H9 (cell line): ENCODE data around the gene CTCF. TPM values are rescaled to one million over a fixed set of nuclear protein-coding genes. Genes with fewer than 3 reads are reported as not detected.
A peak's percentile ranks its signal among the peaks of the same experiment; 100 is the strongest.

ENCODE experiments used
- DNase-seq: peaks from one replicate; pipeline ENCODE4 v3.0.0-alpha.2; 2017
- H2AFZ ChIP-seq: one replicate; pipeline ENCODE4 v1.6.1; 2013; ENCODE audit warnings: mild to moderate bottlenecking, low read length, control low read depth, moderate library complexity
- H2AK5ac ChIP-seq: 2 replicates; pipeline ENCODE4 v1.6.1; 2013; ENCODE audit warnings: low read length, control low read depth, mixed read lengths; ENCODE audit not compliant: insufficient read length
- H2BK120ac ChIP-seq: one replicate; pipeline ENCODE4 v1.6.1; 2013; ENCODE audit warnings: low read depth, mild to moderate bottlenecking, low read length, control low read depth, inconsistent platforms; ENCODE audit not compliant: poor library complexity, severe bottlenecking
- H2BK12ac ChIP-seq: 2 replicates; pipeline ENCODE4 v1.6.1; 2013; ENCODE audit warnings: low read length, control low read depth, mixed read lengths, low read depth; ENCODE audit not compliant: insufficient read length
- H2BK15ac ChIP-seq: 2 replicates; pipeline ENCODE4 v1.6.1; 2013; ENCODE audit warnings: low read depth, low read length, control low read depth
- H2BK20ac ChIP-seq: one replicate; pipeline ENCODE4 v1.6.1; 2013; ENCODE audit warnings: low read depth, mild to moderate bottlenecking, low read length, control low read depth, inconsistent platforms; ENCODE audit not compliant: poor library complexity, severe bottlenecking
- H2BK5ac ChIP-seq: 2 replicates; pipeline ENCODE4 v1.6.1; 2013; ENCODE audit warnings: low read length, control low read depth, mixed read lengths; ENCODE audit not compliant: insufficient read length
- H3K14ac ChIP-seq: 2 replicates; pipeline ENCODE4 v1.6.1; 2013; ENCODE audit warnings: low read length, control low read depth; ENCODE audit not compliant: insufficient read depth
- H3K18ac ChIP-seq: 2 replicates; pipeline ENCODE4 v1.6.1; 2013; ENCODE audit warnings: low read depth, mild to moderate bottlenecking, mixed read lengths, low read length, control low read depth; ENCODE audit not compliant: insufficient read length
- H3K23ac ChIP-seq: 2 replicates; pipeline ENCODE4 v1.6.1; 2013; ENCODE audit warnings: low read length, control low read depth, mixed read lengths, low read depth; ENCODE audit not compliant: insufficient read length
- H3K23me2 ChIP-seq: 2 replicates; pipeline ENCODE4 v1.6.1; 2013; ENCODE audit warnings: low read depth, mild to moderate bottlenecking, mixed read lengths, low read length, control low read depth; ENCODE audit not compliant: insufficient read length, poor library complexity, severe bottlenecking
- H3K27ac ChIP-seq: 2 replicates; pipeline ENCODE4 v1.5.1; 2013; ENCODE audit warnings: low read length, control low read depth, mixed read lengths, low read depth; ENCODE audit not compliant: insufficient read length
- H3K27me3 ChIP-seq: 2 replicates; pipeline ENCODE4 v1.6.1; 2013; ENCODE audit warnings: low read length, control low read depth, inconsistent platforms; ENCODE audit not compliant: insufficient read depth
- H3K4ac ChIP-seq: 2 replicates; pipeline ENCODE4 v1.6.1; 2013; ENCODE audit warnings: low read depth, mild to moderate bottlenecking, control low read depth, inconsistent platforms, low read length, moderate library complexity
- H3K4me1 ChIP-seq: 2 replicates; pipeline ENCODE4 v1.6.1; 2013; ENCODE audit warnings: low read length, control low read depth, inconsistent platforms; ENCODE audit not compliant: insufficient read depth
- H3K4me2 ChIP-seq: 2 replicates; pipeline ENCODE4 v1.6.1; 2013; ENCODE audit warnings: low read length, control low read depth, mixed read lengths; ENCODE audit not compliant: insufficient read length, insufficient read depth
- H3K56ac ChIP-seq: 2 replicates; pipeline ENCODE4 v1.6.1; 2013; ENCODE audit warnings: low read depth, mild to moderate bottlenecking, mixed read lengths, low read length, control low read depth; ENCODE audit not compliant: insufficient read length
- H3K79me1 ChIP-seq: 2 replicates; pipeline ENCODE4 v1.6.1; 2013; ENCODE audit warnings: low read depth, mild to moderate bottlenecking, moderate library complexity, low read length, control low read depth, inconsistent platforms; ENCODE audit not compliant: insufficient read depth, poor library complexity, severe bottlenecking
- H3K79me2 ChIP-seq: 2 replicates; pipeline ENCODE4 v1.6.1; 2013; ENCODE audit warnings: low read length, control low read depth, inconsistent platforms; ENCODE audit not compliant: insufficient read depth
- H3K9ac ChIP-seq: 2 replicates; pipeline ENCODE4 v1.6.1; 2013; ENCODE audit warnings: low read length, control low read depth, mixed read lengths; ENCODE audit not compliant: insufficient read length; ENCODE audit errors: extremely low read depth
- H3K9me3 ChIP-seq: one replicate; pipeline ENCODE4 v1.6.1; 2013; ENCODE audit warnings: low read depth, low read length, inconsistent platforms; ENCODE audit not compliant: control insufficient read depth
- H3T11ph ChIP-seq: one replicate; pipeline ENCODE4 v1.6.1; 2013; ENCODE audit warnings: mild to moderate bottlenecking, low read length, control low read depth, inconsistent platforms
- H4K20me1 ChIP-seq: one replicate; pipeline ENCODE4 v1.6.1; 2013; ENCODE audit not compliant: control insufficient read depth, insufficient read length, insufficient read depth
- H4K5ac ChIP-seq: 2 replicates; pipeline ENCODE4 v1.6.1; 2013; ENCODE audit warnings: low read depth, mild to moderate bottlenecking, mixed read lengths, low read length, control low read depth; ENCODE audit not compliant: insufficient read length
- H4K8ac ChIP-seq: replicated peaks from 2 replicates; pipeline ENCODE4 v1.6.1; 2013; ENCODE audit warnings: low read length, control low read depth, mixed read lengths, low read depth; ENCODE audit not compliant: insufficient read length
- H4K91ac ChIP-seq: 2 replicates; pipeline ENCODE4 v1.6.1; 2013; ENCODE audit warnings: low read depth, mild to moderate bottlenecking, moderate library complexity, mixed read lengths, low read length, control low read depth; ENCODE audit not compliant: insufficient read length
- H3K27ac Mint-ChIP-seq, 3 experiments: 2 replicates in 2 of 3; 3 replicates in 1 of 3; pipeline ENCODE4 v1.8.0; 2020 to 2021; ENCODE audit warnings: mixed read lengths in 3 of 3, mild to moderate bottlenecking in 1 of 3, moderate library complexity in 1 of 3
- H3K27me3 Mint-ChIP-seq: 2 replicates; pipeline ENCODE4 v1.8.0; 2021; ENCODE audit warnings: low read depth, mild to moderate bottlenecking, moderate library complexity, mixed read lengths
- H3K36me3 Mint-ChIP-seq, 3 experiments: 2 replicates in 2 of 3; 3 replicates in 1 of 3; pipeline ENCODE4 v1.8.0; 2020 to 2021; ENCODE audit warnings: low read depth in 3 of 3, mixed read lengths in 3 of 3; ENCODE audit not compliant: insufficient read depth in 1 of 3
- H3K4me1 Mint-ChIP-seq, 2 experiments: 2 replicates each; pipeline ENCODE4 v1.8.0; 2020; ENCODE audit warnings: mixed read lengths in 2 of 2
- H3K4me3 Mint-ChIP-seq, 2 experiments: 2 replicates in 1 of 2; 3 replicates in 1 of 2; pipeline ENCODE4 v1.8.0; 2020 to 2021; ENCODE audit warnings: mild to moderate bottlenecking in 2 of 2, mixed read lengths in 2 of 2, moderate library complexity in 1 of 2
- H3K9me3 Mint-ChIP-seq, 2 experiments: 2 replicates in 1 of 2; 3 replicates in 1 of 2; pipeline ENCODE4 v1.8.0; 2020; ENCODE audit warnings: mild to moderate bottlenecking in 2 of 2, mixed read lengths in 2 of 2, moderate library complexity in 1 of 2
- WGBS: extraction: QIAGEN DNeasy Blood & Tissue Kit; methylation state at CpG from one replicate; pipeline ENCODE4 v1.1.7; 2013; ENCODE audit warnings: missing lambda C conversion rate, low lambda C conversion rate, mixed read lengths; ENCODE audit not compliant: insufficient read length; ENCODE audit errors: extremely low coverage; 5-methylcytosine and 5-hydroxymethylcytosine counted together
- total RNA-seq: library from RNA; stranded (reverse); gene quantifications from 2 replicates; pipeline ENCODE4 v1.2.1, GENCODE V29; 2021
- TF ChIP-seq, protein P1 (sequence below): fragments of 200-600 bp; sonication (generic); conservative IDR thresholded peaks from 3 replicates; pipeline ENCODE4 v1.8.0; 2021; ENCODE audit warnings: antibody characterized with exemption, mild to moderate bottlenecking

CTCF gene
- total RNA-seq, 1 experiment from 2014 or later, result 87.3 TPM

GRCh38 chr16:67546761-67547422, 15.4 kb upstream of the CTCF start:
- Histone ChIP-seq H3K4me2 (no peak overlapping the region), H3T11ph (no peak overlapping the region), H3K23ac (no peak overlapping the region), H3K4ac (no peak overlapping the region), H3K79me1 (no peaks in the 10 kb centered on the region), H3K4me1 (no peaks in the 10 kb centered on the region; the same call in 1 of the 2 replicates), H3K56ac (no peak overlapping the region), H3K27ac (no peak overlapping the region), H3K79me2 (no peaks in the 10 kb centered on the region), H3K14ac (no peak overlapping the region), H2BK20ac (no peak overlapping the region), H4K20me1 (no peaks in the 10 kb centered on the region), H3K27me3 (no peaks in the 10 kb centered on the region), H3K18ac (no peak overlapping the region), H2BK12ac (no peak overlapping the region), H2BK120ac (no peak overlapping the region), H4K91ac (no peak overlapping the region), H2BK5ac (no peak overlapping the region), H4K5ac (no peak overlapping the region), H2AK5ac (no peak overlapping the region), H2AFZ (no peak overlapping the region), H3K23me2 (no peaks in the 10 kb centered on the region), H4K8ac (no peak overlapping the region), H3K9me3 (no peaks in the 10 kb centered on the region), H3K9ac (no peak overlapping the region), H2BK15ac (no peak overlapping the region)
- no CpG with 5 or more reads among the region's 7 CpGs for WGBS
- 0 out of 7 replicates have a peak overlapping the region, but pooled peaks of 1 of the 3 experiments have one; percentile 61 for H3K27ac Mint-ChIP-seq
- peak; percentile 88 for DNase-seq
- H3K9me3 Mint-ChIP-seq, result no peaks in the 10 kb centered on the region
- H3K36me3 Mint-ChIP-seq, result peaks cover 2 to 13% (median 6%) of the 10 kb centered on the region in 3 experiments; a peak in 5 of 7 replicates
- peaks cover 9% of the 10 kb centered on the region for H3K27me3 Mint-ChIP-seq
- H3K4me3 Mint-ChIP-seq, result peak overlapping the region in 1 of 2 experiments; percentile 38; a peak in 2 of 5 replicates
- TF ChIP-seq, protein P1, sequence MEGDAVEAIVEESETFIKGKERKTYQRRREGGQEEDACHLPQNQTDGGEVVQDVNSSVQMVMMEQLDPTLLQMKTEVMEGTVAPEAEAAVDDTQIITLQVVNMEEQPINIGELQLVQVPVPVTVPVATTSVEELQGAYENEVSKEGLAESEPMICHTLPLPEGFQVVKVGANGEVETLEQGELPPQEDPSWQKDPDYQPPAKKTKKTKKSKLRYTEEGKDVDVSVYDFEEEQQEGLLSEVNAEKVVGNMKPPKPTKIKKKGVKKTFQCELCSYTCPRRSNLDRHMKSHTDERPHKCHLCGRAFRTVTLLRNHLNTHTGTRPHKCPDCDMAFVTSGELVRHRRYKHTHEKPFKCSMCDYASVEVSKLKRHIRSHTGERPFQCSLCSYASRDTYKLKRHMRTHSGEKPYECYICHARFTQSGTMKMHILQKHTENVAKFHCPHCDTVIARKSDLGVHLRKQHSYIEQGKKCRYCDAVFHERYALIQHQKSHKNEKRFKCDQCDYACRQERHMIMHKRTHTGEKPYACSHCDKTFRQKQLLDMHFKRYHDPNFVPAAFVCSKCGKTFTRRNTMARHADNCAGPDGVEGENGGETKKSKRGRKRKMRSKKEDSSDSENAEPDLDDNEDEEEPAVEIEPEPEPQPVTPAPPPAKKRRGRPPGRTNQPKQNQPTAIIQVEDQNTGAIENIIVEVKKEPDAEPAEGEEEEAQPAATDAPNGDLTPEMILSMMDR, result peak; percentile 96
- peaks cover 5 to 16% of the 10 kb centered on the region in 2 experiments; a peak in 3 of 4 replicates for H3K4me1 Mint-ChIP-seq
